ENCODE measurements around the gene MRPL42.

- TF ChIP-seq CTCF (IDR thresholded peaks at IDR 0.05) (no peak), POLR2A (IDR thresholded peaks at IDR 0.05) (no peak)
Measured at GRCh38 chr12:93518725-93519124, 51.4 kb downstream of the MRPL42 start.

Measured in esophagus squamous epithelium (tissue), 4 donors.